SW480 (cell line): ENCODE measurements around the gene MTARC1.

Source experiments
- DNase-seq: peaks from one replicate; pipeline ENCODE4 v3.0.0-alpha.2; 2016; ENCODE audit warnings: low spot score

MTARC1 gene

GRCh38 chr1:220770245-220770913 lies 16.3 kb upstream of the MTARC1 start:
- DNase-seq = no peak

DNA sequence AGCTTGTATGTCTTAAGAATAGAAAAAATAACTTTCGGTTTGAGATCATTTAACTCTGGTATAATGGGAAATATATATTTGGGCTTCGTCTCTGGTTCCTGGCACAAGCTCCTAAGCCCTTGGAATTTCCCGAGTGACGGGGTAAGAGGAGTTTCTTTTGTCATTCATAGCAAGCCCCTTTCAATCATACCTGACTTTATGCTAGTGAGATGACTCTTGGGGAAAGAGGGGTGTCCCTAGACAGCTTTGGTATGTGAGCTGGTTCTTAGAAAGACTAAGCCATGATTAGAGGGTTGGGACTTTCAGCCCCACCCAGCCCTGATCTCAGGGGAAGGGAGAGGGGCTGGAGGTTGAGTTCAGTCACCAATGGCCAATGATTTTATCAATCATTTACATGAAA lies 13.9 kb upstream of the MTARC1 start:
- DNase-seq = no peak

- no peak for DNase-seq
Observed at GRCh38 chr1:220775240-220775853, 11.4 kb upstream of the MTARC1 start.

DNA sequence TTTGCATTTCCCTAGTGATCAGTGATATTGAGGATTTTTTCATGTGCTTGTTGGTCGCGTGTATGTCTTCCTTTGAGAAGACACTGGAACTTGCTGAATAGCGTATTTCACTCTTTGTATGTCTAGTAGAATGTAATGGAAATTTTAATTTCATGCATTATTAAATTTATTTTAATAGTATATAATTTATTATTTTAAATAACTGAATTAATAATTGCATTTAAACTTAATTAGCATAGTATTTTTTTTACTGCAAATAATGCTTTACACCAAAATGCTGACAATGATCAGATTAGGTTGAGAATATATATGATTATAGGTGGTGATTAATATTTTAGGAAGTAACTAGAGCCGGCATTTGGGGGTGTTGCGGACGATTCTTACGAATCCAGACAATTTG lies 10.5 kb upstream of the MTARC1 start:
- no peak for DNase-seq

DNA sequence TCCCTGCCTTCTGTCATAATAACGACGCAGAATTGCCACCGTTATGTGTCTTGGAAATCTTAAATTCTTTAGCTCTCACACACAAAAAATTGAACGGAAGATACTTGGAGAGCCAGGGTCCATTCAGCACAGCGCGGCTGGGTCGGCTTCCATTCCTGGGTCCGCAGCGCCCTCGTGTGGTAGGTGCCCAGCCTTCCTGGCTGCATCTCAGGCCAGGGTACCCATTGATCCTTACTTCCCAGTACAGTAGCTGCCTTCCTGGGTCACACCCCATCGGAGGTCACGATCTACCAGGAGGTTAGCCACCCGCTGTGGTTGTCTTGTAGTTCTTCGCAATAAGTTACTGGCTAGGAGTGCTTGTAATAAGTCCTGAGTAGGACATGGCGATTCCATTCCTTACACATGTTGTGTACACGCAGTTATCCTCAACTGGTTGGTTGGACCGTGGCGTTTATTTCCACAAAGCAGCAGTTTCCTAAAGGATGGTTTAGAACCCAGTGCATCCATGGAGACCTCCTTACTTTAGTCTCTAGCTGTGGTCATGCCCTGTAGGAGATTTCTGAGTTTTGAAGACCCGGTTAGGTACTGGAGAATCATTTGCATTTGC lies 9.9 kb upstream of the MTARC1 start:
- DNase-seq = peak; percentile 65

GRCh38 chr1:220783453-220783852 lies 3.3 kb upstream of the MTARC1 start:
- DNase-seq = no peak

- DNase-seq = no peak
Observed at GRCh38 chr1:220784751-220785150, 2.0 kb upstream of the MTARC1 start.

DNA sequence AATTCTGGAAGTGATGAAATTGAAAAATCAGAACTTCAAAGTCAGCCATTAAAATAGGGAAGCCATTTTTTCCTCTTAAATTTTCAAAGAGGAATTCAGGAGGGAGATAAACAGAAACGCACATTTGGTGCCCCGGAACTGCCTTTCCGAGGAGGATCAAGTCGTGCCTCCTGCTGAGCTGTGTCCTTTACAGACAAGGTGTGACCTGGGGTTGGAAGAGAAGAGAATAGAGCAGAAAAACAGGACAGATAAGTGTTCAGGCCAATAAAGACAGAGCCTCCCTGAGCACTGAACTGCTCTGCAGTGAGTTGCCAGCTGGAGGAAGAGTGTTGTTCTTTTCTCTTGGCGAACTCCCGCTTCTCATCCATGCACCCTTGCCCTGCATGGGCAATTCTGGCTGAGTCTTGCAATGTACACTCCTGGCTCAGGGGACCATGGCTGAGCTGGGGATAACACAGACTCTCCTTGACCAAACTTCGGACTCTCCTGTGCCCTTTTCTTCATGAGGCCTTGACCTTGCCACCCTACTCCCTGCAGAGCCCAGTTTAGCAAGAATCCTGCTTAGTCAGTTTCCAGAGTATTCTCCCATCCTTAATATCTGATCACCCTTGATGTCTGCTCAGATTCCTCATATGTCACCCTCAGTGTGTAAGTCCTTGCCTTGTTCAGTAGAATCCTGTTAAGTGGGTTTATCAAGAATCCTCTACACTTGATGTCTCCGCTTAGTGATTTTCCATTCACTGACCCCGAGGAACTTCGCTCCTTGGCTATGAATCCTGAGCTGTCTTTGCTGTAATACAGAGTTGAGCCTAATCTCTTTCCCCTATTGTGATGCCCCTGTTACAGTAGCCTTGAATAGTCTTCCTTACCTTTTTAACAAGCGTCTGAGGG lies 1.3 kb upstream of the MTARC1 start:
- no peak for DNase-seq

DNA sequence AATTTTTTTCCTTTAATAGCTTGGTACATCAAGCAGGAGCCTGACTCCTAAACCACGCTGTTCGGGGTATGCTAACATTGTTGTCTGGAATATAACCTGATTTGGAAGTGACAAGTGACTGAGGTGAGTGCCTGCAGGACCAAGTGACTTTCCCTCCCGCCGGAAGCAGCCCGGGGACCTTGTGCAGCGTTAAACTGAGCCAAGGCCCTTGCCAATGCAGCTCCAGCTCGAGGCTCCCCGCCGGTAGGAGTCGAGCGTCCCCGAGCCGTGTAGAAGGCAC lies 716 bp upstream of the MTARC1 start:
- DNase-seq = no peak

DNA sequence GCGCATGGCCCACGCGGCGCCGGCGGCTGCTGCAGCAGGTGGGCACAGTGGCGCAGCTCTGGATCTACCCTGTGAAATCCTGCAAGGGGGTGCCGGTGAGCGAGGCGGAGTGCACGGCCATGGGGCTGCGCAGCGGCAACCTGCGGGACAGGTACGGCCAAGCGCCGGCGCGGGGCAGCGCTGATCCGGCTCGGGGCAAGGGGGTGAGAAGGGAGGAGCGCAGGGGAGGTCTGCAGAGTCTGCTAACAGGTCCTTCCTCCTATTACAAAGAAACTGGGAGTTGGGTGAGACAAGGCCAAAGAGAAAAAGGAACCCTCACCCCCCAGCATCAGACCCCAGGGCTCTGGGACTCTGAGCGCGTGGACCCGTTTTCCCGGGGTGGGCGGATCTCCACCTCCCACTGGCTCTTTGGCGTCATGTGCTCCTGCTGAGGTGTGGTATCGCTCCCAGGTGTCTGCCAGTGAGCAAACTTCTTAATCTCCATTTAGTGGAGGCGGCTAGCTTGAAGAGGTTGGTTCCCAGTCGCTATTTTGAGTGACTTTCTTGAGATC lies 431 bp downstream of the MTARC1 start:
- peak; percentile 66 for DNase-seq

GRCh38 chr1:220788900-220789299 lies 2.2 kb downstream of the MTARC1 start:
- no peak for DNase-seq

DNA sequence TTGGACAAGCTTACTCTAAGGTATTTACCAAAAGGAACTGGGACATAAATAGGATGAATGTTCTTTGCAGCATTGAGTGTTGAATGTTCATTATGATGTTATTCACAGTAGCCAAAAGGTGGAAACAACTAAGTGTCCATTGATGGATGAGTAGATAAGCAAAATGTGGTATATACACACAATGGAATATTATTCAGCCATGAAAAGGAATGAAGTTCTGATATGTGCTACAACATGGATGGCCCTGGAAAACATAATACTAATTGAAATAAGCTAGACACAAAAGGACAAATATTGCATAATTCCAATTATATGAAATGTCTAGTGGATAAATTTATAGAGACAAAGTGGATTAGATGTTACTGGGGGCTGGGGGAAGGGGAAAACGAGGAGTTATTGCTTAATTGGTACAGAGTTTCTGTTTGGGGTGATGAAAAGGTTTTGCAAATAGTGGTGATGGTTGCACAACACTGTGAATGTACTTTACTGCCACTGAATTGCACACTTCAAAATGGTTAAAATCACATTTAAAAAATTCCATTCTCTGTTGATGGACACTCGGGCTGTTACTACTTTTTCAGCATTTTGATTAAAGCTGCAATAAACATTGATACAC lies 2.9 kb downstream of the MTARC1 start:
- no peak for DNase-seq

DNA sequence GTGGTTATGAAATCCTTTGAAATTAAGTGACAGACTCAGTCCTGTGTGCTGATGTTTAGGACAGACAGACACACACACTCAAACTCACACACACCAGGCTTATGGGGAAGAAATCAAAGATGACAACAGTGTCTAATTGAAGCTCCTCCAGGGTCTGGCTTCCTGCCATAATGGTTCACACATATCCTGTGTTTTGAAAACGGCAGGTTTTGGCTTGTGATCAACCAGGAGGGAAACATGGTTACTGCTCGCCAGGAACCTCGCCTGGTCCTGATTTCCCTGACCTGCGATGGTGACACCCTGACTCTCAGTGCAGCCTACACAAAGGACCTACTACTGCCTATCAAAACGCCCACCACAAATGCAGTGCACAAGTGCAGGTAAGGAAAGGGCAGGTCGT lies 4.6 kb downstream of the MTARC1 start:
- no peak for DNase-seq

- DNase-seq = no peak
Observed at GRCh38 chr1:220791956-220792355, 5.2 kb downstream of the MTARC1 start.

DNA sequence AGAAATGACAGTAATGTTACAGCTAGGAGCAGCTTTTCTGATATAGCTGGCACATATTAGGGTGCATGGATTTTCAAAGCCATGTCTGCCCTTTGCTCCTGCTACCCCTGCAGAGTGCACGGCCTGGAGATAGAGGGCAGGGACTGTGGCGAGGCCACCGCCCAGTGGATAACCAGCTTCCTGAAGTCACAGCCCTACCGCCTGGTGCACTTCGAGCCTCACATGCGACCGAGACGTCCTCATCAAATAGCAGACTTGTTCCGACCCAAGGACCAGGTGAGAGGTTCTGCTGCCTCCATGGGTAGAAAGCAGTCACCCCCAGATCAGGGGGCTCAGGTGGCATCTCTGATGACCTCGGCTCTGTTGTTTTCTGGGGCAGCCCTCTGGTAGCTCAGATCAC lies 9.8 kb downstream of the MTARC1 start:
- DNase-seq = no peak

DNA sequence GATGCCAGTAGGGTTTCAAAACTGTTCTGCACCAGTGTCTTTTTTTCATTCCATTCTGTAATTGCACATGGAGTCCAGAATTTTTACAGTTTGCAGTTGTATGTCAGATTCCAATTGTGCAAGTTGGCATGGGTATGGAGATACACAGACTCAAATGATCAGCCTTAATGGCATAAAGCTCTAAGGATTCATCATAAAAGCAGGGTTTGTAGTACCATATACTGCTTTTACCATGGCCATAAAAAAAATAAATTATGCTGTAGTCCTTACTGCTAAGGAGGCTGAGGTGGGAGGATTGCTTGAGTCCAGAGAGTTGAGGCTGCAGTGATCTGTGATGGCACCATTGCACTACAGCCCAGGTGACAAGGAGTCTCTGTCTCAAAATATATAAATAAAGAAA lies 10.3 kb downstream of the MTARC1 start:
- no peak for DNase-seq

DNA sequence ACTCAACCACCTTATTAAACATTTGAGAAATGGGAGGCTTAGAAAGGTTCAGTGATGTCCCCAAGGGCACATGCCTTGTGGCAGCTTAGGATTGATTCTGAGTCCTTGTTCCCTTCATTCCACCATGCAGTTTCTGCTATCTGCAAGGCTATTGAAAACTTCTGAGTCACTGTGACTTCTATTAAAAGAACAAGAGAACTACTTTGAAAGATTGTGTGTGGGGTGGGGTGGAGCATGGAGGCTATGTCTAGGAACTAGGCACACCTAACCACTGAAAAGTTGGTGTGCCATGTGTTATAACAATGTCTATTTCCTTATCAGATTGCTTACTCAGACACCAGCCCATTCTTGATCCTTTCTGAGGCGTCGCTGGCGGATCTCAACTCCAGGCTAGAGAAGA lies 10.8 kb downstream of the MTARC1 start:
- DNase-seq = no peak

DNA sequence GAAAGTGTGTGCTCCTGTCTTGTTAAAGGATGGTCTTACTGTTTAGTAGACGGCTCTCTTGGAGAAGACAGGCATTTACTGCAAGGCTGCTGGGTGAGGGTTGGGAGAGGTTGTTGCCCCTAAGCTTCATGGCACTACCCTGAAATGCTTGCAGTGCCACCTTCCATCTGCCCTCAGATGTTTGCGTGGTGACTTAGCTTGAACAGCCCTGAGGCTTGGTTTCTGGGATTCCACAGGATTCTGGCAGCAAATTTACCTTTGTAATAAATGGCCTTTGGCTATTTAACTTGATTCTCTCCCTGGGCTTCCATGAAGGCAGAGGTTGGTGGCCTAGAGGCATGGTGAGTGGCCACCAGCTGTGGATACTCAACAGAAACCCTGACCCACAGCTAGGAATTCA lies 11.6 kb downstream of the MTARC1 start:
- DNase-seq = no peak

DNA sequence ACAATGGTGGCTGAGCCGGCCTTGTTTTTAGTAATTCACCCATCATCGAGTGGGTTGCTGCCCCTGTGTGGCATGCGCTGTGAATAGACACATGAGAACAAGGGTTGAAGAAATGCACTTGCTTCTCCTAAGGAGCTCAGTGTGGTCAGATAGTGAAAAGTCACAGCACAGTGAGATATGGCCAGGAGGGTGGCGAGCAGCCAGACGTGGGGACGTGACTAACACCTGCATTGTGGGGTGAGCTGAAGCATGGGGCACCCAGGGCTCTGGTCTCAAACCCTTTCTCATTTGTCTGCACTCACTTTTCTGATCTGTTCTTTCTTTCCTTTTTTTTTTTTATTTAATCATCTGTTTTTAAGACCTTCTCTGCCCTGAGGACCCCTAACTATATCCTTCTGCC lies 13.5 kb downstream of the MTARC1 start:
- no peak for DNase-seq

DNA sequence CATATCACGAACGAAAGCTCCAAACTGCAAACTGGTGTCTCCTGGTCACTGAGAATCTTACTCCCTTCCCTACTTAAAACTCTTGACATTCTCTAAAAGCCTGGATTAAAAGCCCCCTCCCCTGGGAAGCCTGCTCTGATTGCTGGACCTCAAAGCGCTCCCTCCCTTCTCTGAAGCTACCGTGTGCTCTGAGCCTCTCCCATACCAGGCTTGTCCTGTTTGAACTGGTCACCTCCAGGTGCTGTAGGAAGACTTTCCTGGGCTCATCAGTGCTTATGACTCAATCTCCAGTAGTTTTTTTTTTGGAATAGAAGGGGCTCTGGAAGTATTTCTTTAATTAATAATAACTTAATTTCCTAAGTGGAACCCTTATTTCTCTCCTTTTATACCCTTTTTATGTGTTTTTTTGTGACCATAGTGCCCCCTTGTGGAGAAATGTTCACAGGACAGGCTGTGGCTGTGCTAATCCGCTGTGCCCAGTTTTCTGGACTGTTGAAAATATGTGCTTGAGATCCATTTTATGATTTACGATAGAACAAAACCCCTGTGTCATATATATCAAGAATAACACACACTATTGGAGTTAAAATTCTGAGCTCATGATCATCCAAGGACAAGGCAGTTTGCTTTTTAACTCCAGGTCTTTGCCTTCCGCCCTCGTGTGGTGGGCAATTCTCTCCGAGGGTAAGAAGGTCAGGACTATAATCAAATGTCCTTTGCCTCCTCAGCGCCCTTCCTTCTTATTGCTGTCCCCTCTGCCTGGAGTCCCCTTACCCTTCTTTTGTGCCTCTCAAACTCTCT lies 16.9 kb downstream of the MTARC1 start:
- DNase-seq = peak; percentile 17

DNA sequence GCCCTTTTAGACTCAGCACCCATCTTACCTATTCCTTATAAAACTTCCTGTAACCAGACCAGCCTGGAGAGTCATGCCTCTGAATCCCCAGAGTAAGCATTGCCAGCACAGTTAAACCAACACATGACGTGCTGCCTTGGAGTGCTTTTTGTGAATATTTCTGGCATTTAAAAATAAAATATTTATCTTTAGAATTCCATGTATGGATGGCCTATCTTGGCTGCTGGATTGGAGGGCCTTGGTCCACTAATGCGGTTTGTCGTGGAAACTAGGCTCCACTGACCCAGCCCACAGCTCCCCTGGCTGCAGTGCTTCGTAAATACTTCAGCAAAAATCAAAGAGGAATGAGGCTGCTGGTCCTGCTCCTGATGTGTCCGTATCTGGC lies 17.5 kb downstream of the MTARC1 start:
- no peak for DNase-seq
